GM21423 (cell line): ENCODE measurements around the gene MAP3K10.
"Not testable (repeated sequence)": the region's sequence is repeated elsewhere in the genome, so short reads cannot be mapped to it uniquely, and the experiment has no call there.

ENCODE experiments used
- ATAC-seq: cut with Tn5 transposase; IDR thresholded peaks from one replicate; pipeline ENCODE4 v1.9.1; 2021; ENCODE audit warnings: mild to moderate bottlenecking, moderate library complexity; ENCODE audit not compliant: unreplicated experiment

The MAP3K10 gene

DNA sequence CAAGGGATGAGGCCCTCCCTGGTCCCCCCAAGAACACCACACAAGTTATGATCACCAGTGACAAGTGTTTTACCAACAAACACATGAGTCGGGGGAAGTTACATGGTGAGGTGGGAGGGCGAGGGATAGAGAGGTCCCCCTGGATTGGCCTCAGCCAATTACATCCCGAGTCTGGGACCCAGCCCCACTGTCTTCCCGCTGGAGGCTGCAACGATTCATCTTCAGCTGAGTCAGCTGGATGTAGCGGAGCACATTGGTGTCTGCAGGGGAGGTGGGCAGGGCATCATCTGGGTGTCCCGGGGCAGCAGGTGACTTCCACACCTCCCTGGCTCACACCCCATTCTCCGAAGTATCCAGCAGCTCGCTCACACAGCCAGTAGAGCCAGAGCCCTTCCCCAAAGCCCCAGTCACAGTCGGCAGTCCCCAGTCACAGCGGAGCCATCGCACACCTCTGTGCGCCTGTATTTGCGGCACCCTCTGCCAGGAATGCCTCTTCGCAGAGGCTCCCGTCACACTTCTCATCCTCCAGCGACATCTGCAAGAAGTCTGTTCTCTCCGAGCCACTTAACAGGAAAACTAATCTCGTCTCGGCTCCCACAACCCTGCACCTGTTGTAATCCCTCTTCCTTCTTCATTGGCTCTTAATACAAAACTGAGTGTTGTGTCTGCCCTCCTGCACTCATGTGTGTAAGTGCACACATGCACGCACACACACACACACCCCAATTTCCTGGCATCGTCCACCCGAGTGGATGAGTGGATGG lies 25.0 kb downstream of the MAP3K10 start:
- ATAC-seq = no peak

- no peak for ATAC-seq
Observed at GRCh38 chr19:40216777-40217026, 25.5 kb downstream of the MAP3K10 start.

GRCh38 chr19:40217027-40217810 lies 26.0 kb downstream of the MAP3K10 start:
- no peak for ATAC-seq

- ATAC-seq = no peak
Observed at GRCh38 chr19:40217934-40218890, 27.0 kb downstream of the MAP3K10 start, which contains the start of gene TTC9B. Gene TTC9B (minus strand): TSS chr19:40218384. CDS start chr19:40218381, 3 bp downstream.

DNA sequence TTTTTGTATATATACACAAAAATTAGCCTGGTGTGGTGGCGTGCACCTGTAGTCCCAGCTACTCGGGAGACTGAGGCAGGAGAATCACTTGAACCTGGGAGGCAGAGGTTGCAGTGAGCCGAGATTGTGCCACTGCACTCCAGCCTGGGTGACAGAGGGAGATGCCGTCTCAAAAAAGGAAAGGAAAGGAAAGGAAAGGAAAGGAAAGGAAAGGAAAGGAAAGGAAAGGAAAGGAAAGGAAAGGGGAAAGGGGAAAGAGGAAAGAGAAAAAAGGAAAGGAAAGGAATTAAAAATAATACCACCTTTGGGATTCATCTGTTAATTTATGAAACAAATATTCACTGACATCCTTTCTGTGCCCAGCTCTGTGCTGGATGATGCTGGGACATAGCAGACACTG lies 27.8 kb downstream of the MAP3K10 start:
- not testable (repeated sequence) for ATAC-seq

DNA sequence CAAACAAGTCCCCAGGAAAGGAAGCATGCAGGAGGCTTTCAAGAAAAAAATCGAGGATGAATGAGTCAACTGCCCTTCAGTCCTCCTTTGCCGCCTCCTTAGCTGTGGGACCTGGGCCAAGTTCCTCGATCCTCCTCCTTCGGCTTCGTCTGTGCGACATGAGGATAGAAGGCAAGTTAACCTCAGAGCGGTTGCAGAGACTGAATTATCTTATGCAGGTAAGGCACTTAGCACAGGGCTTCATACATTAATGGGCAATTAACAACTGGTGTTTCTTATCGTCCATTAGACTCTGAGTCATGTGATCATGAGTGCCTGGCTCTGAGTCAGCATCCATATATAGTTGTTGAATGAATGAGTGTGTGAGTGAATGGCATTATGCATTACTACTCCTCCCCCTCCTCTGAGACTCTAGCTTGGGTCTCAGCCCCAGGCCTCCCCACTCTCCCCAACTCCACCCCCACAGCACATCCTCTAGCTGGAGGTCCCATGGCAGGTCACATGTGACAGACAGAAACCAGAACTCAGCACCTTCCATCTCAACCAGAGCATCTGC lies 28.6 kb downstream of the MAP3K10 start:
- no peak for ATAC-seq

- ATAC-seq = no peak
Observed at GRCh38 chr19:40220674-40221073, 29.4 kb downstream of the MAP3K10 start.

DNA sequence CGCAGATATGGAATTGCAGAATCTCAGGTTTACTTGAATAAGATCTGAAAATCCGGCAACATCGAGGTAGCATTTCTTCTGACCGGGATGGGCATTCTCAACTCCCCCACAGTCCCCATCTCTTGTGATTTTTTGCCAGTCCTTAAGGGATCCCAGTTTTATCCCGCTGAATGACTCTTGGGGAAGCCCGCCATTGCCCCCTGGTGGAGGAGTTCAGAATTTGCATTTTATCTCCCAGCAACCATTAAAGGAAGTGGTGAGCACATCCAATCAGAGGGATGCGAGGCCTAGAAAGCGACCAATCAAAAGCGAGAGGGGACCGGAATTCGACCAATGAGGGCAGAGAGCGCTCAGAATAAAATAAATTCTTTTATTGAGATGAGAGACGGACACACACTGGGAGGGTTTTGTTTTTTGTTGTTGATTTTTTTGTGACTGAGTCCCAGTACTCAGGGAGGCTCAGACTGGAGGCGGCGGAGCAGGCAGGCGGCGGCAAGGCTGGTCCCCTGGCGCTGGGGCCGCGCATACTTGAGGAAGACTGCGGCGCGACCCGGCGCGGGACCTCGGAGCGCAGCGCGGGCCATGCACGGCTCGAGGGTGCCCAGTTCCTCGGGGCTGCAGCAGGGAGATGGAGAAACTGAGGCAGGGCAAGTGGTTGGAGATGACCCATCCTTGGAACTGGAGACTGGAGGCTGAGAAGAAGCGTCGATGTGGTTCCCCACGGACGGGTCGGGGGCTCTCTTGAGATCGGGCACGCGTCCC lies 30.8 kb downstream of the MAP3K10 start:
- ATAC-seq = no peak

DNA sequence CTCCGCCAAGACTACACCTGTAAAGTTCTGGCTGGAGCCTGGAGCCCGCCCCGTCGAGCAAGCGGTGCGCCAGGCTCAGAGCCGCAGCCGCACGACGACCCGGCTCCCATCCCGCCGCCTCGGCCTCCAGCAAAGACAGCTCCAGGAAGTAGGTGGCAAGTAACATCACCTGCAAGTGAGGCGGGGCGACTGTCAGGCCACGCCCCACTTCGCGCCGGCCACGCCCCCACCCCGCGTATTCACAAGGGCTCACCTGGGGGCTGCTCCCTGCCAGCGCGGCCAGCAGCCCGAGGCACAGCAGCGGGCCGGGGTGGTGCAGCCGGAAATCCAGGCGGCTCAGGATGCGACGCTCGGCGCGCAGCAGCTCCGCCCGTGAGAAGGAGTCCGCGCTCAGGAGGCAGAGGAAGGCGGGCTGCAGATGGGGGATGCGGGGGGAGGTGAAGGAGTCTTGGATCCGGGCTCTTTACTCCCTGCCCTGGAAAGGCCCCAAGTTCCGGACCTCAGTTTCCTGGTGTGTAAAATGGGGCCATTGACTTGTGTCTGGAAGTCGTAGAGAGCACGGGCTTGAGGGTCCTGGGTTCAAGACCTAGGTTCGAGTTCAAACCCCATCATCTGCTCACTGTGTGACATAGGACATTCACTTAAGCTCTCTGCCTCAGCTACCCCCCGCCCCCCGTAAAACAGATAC lies 32.1 kb downstream of the MAP3K10 start:
- ATAC-seq = no peak

GRCh38 chr19:40224342-40225150 lies 33.3 kb downstream of the MAP3K10 start:
- ATAC-seq = no peak

DNA sequence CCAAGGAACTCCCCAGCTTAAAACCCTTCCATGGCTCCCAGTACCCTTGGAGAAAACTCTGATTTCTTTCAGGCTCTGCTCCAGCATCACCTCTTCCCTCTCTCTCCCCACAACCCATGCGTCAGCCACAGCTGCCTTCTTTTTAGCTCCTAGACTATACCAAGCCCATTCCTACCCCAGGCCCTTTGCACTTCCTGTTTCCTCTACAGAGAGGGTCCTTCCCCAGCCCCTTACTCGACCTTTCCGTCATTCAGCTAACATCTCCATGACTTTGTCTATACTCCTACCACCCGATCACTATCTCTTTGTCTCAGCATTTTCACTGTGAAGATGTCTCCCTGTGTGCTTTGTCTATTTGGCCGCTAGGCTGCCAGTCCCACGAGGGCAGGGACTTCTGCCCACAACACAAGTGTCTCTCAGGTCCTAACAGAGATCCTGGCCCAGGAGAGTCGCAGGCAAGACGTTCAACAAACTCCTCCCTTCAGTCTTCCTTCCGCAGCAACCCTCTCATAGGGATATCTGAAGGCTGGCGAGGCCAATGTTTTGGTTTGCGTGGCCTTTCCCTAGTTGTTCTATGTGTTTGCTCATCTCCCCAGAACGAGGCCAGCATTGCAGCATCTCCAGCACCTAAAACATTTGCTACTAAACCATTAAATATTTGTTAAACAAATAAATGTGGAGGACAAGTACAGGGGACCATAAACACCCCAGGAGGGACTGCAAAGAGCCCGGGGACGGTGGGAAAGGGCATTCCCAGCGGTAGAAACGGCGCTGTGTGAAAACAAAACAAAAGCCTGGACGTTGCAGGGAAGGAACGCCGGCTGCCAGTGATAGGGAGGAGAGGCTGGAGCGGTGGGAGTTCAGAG lies 34.4 kb downstream of the MAP3K10 start:
- ATAC-seq = no peak

GRCh38 chr19:40228346-40228745 lies 37.1 kb downstream of the MAP3K10 start:
- ATAC-seq = no peak

GRCh38 chr19:40228863-40229262 lies 37.6 kb downstream of the MAP3K10 start:
- no peak for ATAC-seq

GRCh38 chr19:40229484-40229883 lies 38.3 kb downstream of the MAP3K10 start:
- no peak for ATAC-seq

DNA sequence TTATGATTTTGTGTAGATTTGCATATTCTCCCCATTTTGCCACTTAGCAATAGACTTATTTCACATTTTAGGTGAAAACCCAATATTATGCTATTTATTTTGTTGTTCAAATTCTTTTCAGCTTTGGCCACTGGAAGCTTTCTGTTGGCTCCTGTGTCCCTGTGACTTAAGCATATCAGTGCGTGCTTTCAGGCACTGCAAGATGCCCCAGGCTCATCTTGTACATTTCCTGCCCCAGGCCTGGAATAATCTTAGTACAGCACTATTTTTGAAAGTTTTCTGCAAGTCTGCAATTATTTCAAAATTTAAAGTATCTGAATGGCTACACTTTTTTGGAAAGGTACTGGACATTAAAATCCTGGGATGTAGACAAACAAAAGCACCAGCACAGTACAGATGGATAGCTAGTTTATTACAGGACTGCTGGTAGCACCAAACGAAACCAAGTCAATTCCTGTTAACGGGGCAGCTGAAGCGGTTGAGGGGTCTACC lies 38.7 kb downstream of the MAP3K10 start:
- ATAC-seq = no peak

DNA sequence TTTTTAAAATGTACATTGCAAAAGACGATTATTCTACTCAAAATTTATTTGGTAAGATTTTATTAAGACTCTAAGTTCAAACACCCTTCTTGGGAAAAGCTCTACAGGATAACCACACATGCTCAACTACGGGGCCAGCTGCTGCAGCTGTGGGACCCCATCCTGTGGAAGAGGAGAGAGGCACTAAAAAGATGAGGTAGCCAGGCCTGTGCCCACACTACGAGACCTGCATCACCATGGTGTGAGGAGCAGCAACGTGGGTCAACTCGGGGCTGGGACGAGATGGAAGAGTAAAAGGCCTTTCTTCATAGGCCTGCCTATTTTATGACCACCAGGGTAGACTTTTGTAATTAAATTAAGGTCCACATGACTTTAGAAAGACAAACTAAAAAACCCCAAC lies 39.8 kb downstream of the MAP3K10 start:
- ATAC-seq = no peak

DNA sequence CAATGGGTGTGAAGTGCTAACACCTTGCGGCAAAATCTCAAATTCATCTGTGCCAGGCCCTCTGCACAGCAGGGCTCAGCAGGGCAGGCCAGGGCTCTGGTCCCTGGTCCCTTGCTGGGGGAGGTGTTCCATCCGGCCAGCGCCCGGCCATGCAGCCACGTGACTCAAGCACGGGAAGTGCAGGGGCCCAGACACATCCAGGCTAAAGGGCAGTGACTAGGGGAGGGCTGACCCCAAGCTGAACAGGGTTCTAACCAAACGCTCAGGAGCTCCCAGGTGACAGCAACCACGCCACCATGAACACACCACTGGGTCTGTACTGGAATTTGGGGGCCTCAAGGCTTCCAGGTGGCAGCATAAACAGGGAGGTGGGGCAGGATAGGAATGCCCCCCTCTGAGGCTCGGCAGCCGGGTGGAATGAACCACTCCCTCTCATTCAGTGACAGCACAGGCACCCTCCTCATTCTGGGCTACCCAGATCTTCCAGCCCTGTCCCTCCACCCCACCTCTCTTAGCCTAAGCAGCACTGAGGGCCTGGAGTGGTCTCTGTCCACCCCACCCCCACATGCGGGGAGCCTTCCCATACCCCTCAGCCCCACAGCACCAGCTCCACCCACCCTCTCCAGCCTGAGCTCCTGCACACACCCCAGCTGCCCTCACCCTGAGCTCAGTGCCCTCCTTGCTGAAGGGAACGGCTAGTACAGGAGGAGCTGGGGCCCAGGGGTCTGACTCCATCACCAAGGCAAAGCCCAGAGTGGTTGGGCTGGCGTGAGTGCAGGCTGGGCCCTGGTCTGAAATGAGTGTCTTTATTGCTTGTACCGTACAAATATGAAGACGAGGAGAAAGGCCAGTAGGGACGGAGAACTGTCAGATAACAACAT lies 40.6 kb downstream of the MAP3K10 start:
- ATAC-seq = no peak
